Measurements from ENCODE around the gene PIGS. TPM values are rescaled to one million over a fixed set of nuclear protein-coding genes. Genes with fewer than 3 reads are reported as not detected.
A peak's percentile ranks its signal among the peaks of the same experiment; 100 is the strongest.
"Not testable (repeated sequence)": the region's sequence is repeated elsewhere in the genome, so short reads cannot be mapped to it uniquely, and the experiment has no call there.

Gene PIGS
- total RNA-seq (2014; rRNA removed): 45.2 and 65.0 TPM in 2 replicates
- polyA plus RNA-seq (2012): 67.4 TPM

DNA sequence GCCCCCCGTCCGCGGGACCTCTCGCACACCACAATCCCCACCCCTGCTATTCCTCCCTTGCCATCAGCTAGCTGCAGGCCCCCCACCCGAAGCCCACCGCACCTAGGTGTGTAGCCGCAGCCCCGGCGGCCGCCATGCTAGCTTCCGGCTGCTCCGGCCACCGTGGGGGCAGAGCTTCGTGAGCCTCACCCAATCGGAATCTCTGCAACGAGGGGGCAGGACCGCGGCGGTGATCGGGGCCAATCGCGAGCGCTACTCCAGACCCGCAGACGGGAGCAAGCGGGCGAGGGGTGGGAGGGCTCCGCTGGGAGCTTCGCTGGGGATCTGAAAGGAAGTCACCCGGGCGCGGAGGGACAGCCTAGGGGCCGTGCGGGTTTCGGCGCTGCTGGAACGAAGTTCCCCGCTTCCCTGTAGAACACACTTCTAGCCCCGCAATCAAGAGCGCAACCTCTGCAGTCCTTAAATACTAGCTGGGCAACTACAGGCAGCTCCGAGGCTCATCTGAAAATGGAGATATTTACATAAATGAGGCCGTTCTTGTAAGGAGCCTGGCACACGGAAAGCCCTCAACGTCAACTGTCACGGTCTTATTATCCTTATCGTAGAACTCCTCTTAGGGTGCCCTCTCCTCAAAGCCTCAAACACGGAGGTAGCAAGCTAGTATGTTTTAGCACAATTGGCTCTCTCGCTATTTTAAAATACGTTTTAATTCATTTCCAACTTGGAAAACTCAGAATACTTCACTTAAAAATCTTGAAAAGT, at the start of gene PIGS:
PIGS (minus strand) TSS at position 164 of the 762 bp plus-strand sequence; CDS start at position 136, 28 bp downstream.
- peak; percentile 87 for DNase-seq (ENCODE audit: low read depth)

DNA sequence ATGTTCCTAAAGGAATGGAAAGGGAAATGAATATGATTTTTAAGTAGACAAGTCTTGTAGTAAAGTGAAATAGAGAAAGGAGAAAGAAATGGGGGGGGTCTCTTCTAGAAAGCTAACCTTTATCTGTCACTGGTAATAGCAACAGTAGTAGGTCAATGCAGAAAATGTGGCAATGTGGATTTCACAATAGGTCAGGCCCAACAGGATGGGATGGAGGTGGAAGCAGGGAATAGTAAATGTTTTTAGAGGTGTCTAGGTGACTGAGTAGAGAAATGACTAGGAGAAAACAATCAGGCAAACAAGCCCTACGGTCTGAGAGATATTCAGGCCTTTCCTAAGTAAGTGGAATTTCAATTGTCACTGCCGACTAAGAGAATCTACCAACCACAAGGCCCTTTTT, 48.7 kb upstream of the PIGS start:
- DNase-seq (ENCODE audit: low read depth): no peak

DNA sequence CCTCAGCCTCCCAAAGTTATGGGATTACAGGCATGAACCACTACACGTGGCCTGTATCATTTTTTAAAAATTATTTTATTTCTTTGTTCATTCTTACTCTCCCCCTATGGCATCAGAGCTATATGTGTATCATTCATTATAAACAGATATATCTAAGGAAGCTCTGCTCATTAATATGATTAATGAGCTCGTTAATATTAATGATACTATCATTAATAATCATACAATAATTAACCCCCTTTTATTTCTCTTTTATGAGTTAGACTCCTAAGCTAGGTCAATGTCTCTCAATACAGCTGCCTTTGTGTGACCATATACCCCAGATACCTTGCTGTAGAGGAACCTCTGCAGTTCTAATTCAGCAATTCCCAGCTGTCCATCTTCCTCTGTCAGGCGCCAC, 47.1 kb upstream of the PIGS start:
- no peak for DNase-seq (ENCODE audit: low read depth)

DNA sequence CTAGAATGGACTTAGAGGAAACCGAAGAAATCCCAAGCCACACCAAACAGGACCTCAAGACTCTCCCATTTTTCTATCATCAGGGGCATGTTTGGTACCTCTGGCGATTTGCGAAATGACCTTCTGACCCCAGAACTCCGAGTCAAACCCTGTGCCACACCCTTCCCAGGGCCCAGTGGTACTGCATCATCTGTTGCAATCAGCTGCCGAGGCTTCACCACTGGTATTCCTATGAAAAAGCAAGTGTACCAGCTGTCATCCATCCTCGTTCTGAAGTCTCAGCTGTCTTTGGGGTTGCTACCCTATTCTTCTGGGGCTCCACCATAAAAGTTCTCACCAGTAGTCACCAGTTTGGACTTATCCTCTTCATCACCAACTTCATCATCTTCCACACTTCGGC, 45.0 kb upstream of the PIGS start:
- DNase-seq (ENCODE audit: low read depth): peak; percentile 37

DNA sequence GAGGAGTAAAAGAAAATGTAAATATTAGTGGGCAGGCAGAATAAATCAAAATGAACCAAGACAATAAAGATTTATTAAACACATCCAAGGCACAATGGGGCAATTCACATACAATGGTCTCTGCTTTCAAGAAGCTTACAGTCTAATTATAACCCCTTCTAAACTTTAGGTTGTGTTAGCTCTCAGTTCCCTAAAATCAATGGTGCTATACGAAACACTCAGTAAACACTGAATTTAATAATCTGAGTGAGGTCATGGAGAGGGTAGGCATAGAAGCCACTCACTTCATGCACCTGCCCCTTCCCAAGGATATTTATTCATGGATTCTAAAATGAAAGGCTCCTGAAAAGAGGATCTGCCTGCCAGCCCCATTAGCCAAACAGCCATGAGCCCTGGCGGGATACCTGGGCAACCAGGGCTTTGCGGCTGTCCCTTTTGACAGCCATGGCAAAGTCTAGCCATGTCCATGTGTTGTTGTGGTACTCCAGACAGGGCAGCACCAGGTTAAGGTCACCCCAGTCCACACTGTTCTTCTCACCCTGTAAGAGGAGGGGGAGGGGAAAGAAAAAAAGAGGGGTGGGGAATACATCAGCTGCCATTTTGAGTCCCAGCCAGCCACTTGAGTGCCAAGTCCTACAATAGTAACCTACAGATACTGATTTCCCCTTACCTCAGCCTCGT, 44.1 kb upstream of the PIGS start:
- no peak for DNase-seq (ENCODE audit: low read depth)

DNA sequence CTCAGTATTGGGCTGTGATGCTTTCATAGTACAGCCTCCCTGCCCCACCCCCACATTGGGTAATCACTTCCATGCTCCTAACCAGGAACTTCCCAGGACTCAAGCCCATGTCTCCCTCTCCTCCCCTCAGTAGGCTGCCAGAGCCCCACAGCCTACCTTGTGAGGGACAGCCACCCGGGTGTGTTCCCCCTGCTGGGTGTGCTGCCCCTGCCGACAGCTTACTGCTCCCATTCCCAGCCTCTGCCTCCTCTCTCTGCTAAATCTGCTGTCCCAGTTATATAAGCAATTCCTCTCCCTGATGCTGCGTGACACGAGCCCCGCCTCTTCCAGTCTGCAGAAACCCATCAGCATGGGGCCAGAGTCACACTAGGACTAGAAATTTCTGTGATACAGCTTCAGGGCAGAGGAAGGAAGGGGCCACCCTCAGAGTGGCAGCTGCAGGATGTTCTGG, 42.6 kb upstream of the PIGS start, which contains the start of gene RSKR:
RSKR (minus strand) TSS at position 255 of the 451 bp plus-strand sequence; CDS start at position 231, 24 bp downstream.
- DNase-seq (ENCODE audit: low read depth): no peak

DNA sequence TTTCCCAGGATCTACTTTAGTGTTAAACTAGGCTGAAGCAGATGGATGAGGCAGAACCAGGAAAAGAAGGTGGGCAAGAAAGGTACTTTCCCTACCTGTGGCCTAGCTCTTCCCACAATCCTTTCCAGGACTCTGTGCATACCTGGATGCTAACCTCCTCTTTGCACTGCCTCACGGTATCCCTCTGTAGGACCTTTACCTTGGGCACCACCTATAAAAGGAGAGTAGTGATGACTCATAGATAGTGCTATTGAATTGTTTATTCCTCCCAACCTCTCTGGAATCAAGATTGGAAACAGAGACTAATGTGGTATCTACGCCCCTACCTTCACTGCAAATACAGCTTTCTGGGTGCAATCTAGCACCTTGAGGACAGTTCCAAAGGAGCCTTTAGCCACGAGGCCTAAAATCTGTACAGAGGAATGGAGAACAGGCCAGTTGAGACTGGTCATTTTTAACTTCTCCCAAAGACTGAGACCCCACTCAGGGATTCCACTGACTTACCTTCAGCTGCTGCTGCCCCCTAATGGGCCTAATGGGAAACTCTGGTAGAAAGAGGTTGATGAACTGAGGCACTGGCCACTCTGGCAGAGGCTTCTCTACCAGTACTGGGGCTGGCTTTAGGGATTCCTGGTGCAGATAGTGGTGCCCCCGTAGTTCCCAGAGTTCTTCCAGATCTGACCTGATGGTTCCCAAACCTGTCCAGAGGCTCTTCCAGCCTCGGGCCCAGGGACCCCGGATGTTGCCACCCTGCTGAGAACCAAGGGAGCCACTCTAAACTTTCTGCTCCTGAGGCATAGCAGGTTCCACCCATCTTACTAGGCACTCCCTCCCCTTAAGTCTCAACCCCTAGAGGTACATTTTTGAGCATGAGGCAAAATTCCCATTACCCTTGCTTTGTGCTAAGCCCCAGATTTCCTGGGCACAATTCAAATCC, 41.9 kb upstream of the PIGS start:
- peak; percentile 20 for DNase-seq (ENCODE audit: low read depth)

DNA sequence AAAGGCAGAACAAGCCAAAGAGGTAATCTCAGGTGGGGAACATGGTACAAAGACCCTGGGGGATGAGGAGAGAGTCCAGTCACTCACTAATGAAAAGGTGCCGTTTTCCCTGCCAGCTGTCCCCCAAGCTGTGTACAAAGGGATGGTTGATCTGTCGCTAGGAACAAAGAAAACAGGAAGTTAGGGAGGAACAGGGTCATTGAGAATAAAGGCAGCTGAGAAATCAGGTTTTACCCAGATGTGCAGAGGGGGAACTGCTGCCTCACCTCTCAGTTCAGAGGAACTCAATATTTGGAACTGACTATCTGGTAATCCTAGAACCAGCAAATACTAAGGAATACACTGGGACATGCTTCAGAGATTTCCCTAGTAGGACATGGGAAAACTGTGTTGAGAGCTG, 41.2 kb upstream of the PIGS start:
- no peak for DNase-seq (ENCODE audit: low read depth)

DNA sequence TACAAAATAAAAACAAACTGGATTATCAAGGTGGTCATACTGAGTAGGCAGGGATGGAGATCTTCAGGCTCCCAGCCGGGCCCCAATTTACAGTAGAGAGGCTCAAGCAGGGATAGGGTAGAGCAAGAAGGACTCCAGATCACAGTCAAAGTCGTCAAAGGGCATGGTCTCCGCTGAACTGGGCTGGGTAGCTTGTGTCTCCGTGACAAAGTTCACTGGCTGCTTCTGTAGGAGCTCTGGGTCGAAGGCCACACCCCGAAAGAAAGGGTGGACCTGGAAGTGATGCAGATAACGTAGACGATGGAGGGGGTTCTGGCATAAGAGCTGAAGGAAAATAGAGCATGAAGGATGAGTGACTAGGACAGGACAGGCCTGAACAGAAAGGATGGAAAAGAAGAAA, 39.1 kb upstream of the PIGS start:
- no peak for DNase-seq (ENCODE audit: low read depth)

DNA sequence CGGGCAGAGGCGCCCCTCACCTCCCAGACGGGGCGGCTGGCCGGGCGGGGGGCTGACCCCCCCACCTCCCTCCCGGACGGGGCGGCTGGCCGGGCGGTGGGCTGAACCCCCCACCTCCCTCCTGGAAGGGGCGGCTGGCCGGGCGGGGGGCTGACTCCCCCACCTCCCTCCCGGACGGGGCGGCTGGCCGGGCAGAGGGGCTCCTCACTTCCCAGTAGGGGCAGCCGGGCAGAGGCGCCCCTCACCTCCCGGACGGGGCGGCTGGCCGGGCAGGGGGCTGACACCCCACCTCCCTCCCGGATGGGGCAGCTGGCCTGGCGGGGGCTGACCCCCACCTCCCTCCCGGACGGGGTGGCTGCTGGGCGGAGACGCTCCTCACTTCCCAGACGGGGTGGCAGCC, 32.7 kb upstream of the PIGS start:
- not testable (repeated sequence) for DNase-seq (ENCODE audit: low read depth)

DNA sequence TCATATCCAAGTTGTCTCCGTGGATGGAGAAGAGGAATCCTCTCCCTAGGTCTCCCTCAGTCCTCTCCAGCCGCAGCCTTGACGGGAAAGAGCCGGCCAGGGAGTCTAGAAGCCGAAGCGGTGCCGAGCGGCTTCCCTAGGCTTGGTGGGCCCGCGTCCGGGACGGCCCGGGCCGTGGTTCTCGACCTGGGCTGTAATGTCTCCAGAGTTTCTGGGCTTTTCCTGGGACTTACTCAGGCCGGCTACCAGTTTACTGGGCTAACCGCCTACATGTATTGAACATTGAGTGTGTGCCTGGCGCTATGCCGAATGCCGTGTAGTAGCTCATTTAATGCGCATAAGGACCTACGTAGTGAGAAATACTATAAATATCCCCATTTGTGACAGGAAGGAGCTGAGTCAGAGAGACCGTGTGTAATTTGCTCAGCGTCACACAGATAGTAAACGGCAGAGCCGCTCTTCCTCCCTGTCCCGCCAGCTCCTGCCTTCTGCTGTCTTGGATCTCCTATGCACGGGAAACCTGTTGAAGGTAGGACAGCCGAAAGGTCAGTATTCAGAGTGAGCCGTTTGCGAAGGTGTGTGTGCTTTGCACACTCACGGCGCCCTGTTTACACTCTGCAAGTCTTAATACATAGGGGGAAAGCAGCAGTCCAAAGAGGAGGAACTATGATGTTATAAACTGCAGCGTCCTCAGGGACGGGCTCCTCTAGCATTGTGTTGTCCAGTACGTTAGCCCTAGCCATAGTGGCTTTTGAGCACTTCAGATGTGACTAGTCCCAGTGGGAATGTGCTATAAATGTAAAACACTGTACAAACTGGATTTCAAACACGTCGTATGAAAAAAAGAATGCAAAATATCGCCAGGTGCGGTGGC, 28.2 kb upstream of the PIGS start:
- peak; percentile 85 for DNase-seq (ENCODE audit: low read depth)

DNA sequence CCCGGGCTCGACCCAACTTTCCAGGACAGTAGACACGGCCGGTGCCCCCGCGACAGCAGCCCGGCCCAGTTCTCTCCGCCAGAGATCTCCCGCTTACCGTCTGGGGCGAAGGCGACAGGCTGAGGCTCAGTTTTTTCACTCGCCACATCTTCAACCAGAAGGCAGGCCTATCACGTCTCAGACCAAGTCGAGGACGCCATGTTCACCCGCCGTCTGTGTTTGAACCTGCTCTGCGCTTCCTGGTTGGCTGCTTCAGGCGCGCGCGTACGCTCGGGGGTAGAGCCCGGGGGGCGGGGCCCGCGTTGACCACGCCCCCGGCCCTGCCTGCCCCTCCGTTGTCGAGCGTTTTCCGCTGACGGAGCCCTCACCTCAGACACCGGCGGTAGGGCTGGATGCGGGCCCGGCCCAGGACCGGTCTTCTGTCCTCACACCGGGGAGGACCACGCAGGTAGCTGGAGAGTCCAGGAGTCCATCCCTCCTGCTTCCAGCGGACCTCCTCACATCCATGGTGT, 27.5 kb upstream of the PIGS start, which contains the start of gene SPAG5:
SPAG5 (minus strand) TSS at position 227 of the 512 bp plus-strand sequence; CDS start at position 148, 79 bp downstream.
- peak; percentile 89 for DNase-seq (ENCODE audit: low read depth)

DNA sequence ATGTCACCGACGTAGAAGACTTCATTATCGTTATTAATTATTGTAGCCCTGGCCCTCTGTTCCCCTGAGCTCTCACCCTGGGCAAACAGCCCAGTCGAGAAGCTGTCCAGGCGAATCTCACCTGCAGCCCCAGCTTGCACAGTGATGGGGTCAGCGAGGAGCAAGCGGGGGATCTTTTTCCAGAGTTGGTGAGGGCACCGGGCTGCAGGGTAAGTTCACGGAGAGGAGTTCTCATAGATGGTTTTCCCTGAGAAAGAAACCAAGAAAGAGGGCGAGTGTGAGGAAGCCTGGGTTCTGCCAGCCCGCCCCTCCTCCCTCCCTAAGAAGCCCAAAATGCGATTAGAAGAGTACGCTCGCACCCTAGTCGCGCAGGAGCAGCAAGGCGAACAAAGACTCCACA, 27.1 kb upstream of the PIGS start:
- no peak for DNase-seq (ENCODE audit: low read depth)

DNA sequence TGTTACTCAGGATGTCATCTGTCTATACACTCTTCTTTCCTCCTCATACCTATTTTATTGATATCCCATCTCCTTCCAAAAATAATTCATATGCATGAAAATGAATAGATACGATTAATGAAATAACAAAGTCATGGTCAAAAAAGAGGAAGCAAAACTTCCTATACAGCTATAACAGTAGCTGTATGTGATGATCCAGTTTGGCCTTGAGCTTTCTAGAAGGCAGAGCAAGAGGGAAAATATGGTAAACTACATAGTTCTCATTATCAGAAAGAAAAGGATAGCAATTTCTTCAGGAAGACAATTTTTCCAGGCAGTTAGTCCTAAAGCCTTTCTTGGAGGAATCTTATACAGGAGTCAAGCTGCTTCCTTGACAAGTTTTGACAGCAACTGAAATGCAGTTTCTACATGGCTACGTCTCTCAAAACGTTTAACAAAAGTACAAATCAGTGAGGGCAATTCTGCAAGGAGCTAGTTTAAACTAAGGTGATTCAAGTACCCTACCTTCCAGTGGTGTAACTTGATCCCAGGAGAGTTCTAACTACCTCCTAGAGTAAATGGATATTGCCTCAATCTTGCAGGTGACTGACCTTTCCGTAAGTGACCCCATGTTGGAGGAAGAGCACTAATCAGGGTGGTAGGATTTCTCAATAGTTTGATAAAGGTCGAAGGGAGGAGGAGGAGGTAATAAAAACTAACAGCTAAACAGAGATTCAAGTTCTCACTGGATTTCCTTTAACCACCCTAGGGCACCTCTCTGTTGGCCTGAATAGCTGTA, 26.5 kb upstream of the PIGS start:
- DNase-seq (ENCODE audit: low read depth): no peak

DNA sequence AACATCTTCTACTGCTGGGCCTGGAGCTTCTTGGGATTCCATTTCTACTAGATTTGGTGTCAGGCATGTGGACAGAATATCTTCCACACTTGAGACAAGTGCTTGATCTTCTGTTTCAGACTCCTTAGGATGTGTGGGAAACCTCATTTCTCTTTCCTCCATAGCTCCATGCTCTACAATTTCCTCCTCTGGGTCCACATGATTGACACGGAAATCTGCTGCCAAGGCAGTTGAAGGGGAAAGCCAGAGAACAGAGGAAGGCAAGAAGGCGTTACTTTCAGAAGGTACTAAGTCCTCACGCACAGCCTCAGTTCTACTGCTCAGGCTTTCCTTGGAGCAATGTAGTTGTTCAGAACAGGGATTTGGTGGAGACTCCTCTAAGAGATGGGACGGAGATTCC, 20.9 kb upstream of the PIGS start:
- no peak for DNase-seq (ENCODE audit: low read depth)

DNA sequence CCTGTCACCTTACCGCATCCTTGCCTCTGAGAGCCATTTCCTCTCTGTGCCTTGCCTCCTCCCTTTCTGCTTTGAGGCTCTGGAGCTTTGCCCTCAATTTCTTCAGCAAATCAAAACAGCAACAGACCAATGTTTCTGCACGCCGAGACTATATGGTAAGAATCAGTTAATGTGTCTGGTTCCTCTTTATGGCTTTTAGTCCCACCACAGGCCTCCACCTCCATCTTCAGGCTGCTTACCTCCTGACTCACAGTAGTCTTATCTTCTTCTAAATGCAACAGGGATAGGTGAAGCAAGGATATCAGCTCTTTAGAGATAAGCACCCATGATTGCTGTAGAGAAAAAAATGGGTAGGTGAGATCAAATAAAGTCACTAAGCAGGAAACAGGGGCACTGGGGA, 14.5 kb upstream of the PIGS start:
- no peak for DNase-seq (ENCODE audit: low read depth)

DNA sequence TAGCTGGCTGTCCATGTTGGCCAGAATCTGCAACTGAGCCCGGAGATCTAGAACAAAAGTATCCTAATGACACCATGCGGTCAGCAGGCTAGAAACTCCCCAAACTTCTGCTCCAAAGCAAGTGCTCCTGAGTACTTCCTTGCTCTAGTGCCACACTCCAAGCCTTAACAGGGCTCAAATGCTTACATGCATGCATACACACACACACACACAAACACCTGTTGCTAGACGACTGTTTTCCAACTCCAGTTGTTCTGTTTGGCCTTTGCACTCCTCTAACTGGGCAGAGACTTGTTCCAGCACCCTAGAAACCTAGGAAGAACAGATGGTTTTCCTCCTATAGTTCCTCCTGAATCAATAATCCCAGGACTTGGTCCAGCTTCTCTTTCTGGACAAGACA, 13.1 kb upstream of the PIGS start:
- no peak for DNase-seq (ENCODE audit: low read depth)

DNA sequence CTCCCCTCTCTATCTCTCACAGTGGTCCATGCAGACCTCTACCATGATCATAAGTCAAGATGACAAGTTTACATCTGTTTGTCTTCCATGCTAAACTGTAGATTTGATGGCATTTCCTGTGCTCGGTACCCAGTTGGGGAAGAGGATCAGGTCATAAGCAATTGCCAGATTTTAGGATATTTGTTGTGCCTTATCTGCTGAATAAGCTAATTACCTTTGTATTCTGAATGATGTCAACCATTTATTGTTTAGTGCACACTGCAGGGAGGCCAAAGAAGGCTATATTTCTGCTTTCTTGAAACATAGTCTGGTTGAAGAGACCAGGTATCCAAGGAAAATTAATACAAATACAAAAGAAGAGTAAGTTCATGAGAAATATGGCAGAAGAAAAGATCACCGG, 11.2 kb upstream of the PIGS start:
- no peak for DNase-seq (ENCODE audit: low read depth)

DNA sequence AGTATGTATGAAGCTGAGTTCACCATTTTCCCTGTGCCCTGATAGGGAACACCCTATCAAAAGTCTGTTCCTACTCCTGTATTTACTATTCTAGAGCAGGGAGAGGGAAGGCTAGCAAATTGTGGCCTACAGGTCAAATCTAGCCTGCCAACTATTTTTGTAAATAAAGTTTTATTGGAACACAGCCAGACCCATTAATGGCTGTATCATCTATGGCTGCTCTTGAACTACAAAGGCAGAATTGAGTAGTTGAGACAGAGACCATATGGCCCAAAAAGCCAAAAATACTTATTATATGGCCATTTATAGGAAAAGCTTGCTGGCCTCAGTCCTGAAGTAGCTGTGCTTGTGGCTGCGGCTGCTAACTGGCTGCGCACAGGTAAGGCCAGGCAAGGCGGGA, 9.6 kb upstream of the PIGS start:
- no peak for DNase-seq (ENCODE audit: low read depth)

DNA sequence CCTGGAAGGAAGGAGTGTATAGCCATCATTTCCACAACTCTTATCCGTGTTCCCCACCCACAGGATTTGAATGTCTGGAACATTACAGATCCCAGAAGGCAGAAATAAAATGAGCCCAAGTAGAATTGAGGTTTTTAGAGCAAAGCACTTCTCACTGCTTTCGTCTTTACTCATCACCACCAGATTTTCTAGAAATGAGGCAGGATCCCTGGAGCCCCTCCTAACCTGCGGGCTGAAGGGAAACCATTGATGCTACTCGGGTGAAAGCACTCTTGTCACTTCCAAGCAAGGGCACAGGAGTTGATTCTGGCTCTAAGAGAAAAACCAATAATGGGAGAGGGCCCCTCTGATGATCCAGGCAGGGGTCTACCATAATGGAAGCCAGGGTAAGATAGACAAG, 8.2 kb upstream of the PIGS start:
- no peak for DNase-seq (ENCODE audit: low read depth)

All from LHCN-M2 (cell line).